Mesenchymal stem cell (in vitro differentiated cells and primary cell): ENCODE data around the gene RNGTT.

ENCODE experiments used
- DNase-seq: peaks from one replicate; pipeline ENCODE4 v3.0.0-alpha.2; 2013
- H2AFZ ChIP-seq: one replicate; pipeline ENCODE4 v1.6.1; 2013; ENCODE audit warnings: low read depth, mild to moderate bottlenecking, control low read depth, inconsistent platforms, low read length, moderate library complexity
- H2AK5ac ChIP-seq: 2 replicates; pipeline ENCODE4 v1.6.1; 2013; ENCODE audit warnings: low read length, moderate library complexity, mild to moderate bottlenecking, inconsistent platforms; ENCODE audit not compliant: severe bottlenecking
- H2BK120ac ChIP-seq: one replicate; pipeline ENCODE4 v1.6.1; 2013; ENCODE audit warnings: low read depth, mild to moderate bottlenecking, inconsistent platforms, low read length, moderate library complexity
- H2BK12ac ChIP-seq, 2 experiments: one replicate each; pipeline ENCODE4 v1.6.1; 2013; ENCODE audit warnings: inconsistent platforms in 2 of 2, low read length in 2 of 2, mild to moderate bottlenecking in 2 of 2, moderate library complexity in 2 of 2, control low read depth in 1 of 2
- H2BK15ac ChIP-seq: one replicate; pipeline ENCODE4 v1.6.1; 2013; ENCODE audit warnings: mild to moderate bottlenecking, low read depth, inconsistent platforms; ENCODE audit not compliant: poor library complexity, severe bottlenecking
- H2BK5ac ChIP-seq: 2 replicates; pipeline ENCODE4 v1.6.1; 2013; ENCODE audit warnings: low read depth, mild to moderate bottlenecking, low read length, control low read depth, inconsistent platforms; ENCODE audit not compliant: poor library complexity, severe bottlenecking
- H3K14ac ChIP-seq, 2 experiments: one replicate each; pipeline ENCODE4 v1.6.1; 2013; ENCODE audit warnings: inconsistent platforms in 2 of 2, low read length in 2 of 2, control low read depth in 1 of 2, mild to moderate bottlenecking in 1 of 2, moderate library complexity in 1 of 2
- H3K18ac ChIP-seq, 2 experiments: one replicate each; pipeline ENCODE4 v1.6.1; 2013; ENCODE audit warnings: inconsistent platforms in 2 of 2, low read length in 2 of 2, control low read depth in 1 of 2, low read depth in 1 of 2, mild to moderate bottlenecking in 1 of 2
- H3K23ac ChIP-seq, 2 experiments: one replicate each; pipeline ENCODE4 v1.6.1; 2013; ENCODE audit warnings: inconsistent platforms in 2 of 2, low read length in 2 of 2, mild to moderate bottlenecking in 2 of 2, moderate library complexity in 2 of 2, control low read depth in 1 of 2
- H3K27ac ChIP-seq: 2 replicates; pipeline ENCODE4 v1.5.1; 2013; ENCODE audit warnings: mild to moderate bottlenecking, moderate library complexity, low read length, control low read depth, inconsistent platforms; ENCODE audit not compliant: poor library complexity, severe bottlenecking
- H3K27me3 ChIP-seq, 2 experiments: 2 replicates each; pipeline versions ENCODE4 v1.6.1 to v1.7.0; 2013; ENCODE audit warnings: low read length in 2 of 2, mild to moderate bottlenecking in 2 of 2, moderate library complexity in 2 of 2, control low read depth in 1 of 2, inconsistent platforms in 1 of 2; ENCODE audit not compliant: control insufficient read depth in 1 of 2, insufficient read depth in 1 of 2
- H3K36me3 ChIP-seq, 2 experiments: 2 replicates each; pipeline versions ENCODE4 v1.6.1 to v1.7.0; 2013; ENCODE audit warnings: low read length in 2 of 2, control low read depth in 1 of 2, inconsistent platforms in 1 of 2, low read depth in 1 of 2, mild to moderate bottlenecking in 1 of 2; ENCODE audit not compliant: insufficient read depth in 2 of 2, control insufficient read depth in 1 of 2
- H3K4ac ChIP-seq, 2 experiments: one replicate each; pipeline ENCODE4 v1.6.1; 2013; ENCODE audit warnings: inconsistent platforms in 2 of 2, low read length in 2 of 2, mild to moderate bottlenecking in 2 of 2, moderate library complexity in 2 of 2, control low read depth in 1 of 2, low read depth in 1 of 2
- H3K4me1 ChIP-seq: 2 replicates; pipeline ENCODE4 v1.6.1; 2013; ENCODE audit warnings: low read depth, low read length, control low read depth; ENCODE audit not compliant: control insufficient read depth, insufficient read depth
- H3K4me2 ChIP-seq: 2 replicates; pipeline ENCODE4 v1.6.1; 2013; ENCODE audit warnings: low read length, mild to moderate bottlenecking, inconsistent platforms; ENCODE audit not compliant: poor library complexity, severe bottlenecking
- H3K4me3 ChIP-seq, 2 experiments: 2 replicates each; pipeline versions ENCODE4 v1.5.1 to v1.7.0; 2013; ENCODE audit warnings: low read length in 2 of 2, mild to moderate bottlenecking in 2 of 2, control low read depth in 1 of 2, low read depth in 1 of 2; ENCODE audit not compliant: insufficient read depth in 1 of 2
- H3K79me1 ChIP-seq: replicated peaks from 2 replicates; pipeline ENCODE4 v1.6.1; 2013; ENCODE audit warnings: mild to moderate bottlenecking, control low read depth, low read length, inconsistent platforms; ENCODE audit not compliant: poor library complexity, severe bottlenecking
- H3K9ac ChIP-seq: 2 replicates; pipeline ENCODE4 v1.7.0; 2013; ENCODE audit warnings: mild to moderate bottlenecking, low read length, moderate library complexity
- H3K9me3 ChIP-seq: 2 replicates; pipeline ENCODE4 v1.7.0; 2013; ENCODE audit warnings: mild to moderate bottlenecking, low read length; ENCODE audit not compliant: control insufficient read depth
- H4K8ac ChIP-seq: one replicate; pipeline ENCODE4 v1.6.1; 2013; ENCODE audit warnings: inconsistent platforms, mild to moderate bottlenecking, low read length, moderate library complexity
- H4K91ac ChIP-seq: one replicate; pipeline ENCODE4 v1.6.1; 2013; ENCODE audit warnings: mild to moderate bottlenecking, low read length, inconsistent platforms
- WGBS: methylation state at CpG from one replicate; pipeline ENCODE4 v1.1.7; 2013; ENCODE audit warnings: mixed read lengths; 5-methylcytosine and 5-hydroxymethylcytosine counted together

RNGTT gene

GRCh38 chr6:88623531-88623930 is 339.9 kb downstream of the RNGTT start:
- Histone ChIP-seq H2BK12ac (no peak overlapping the region), H2AFZ (no peak overlapping the region), H3K9ac (no peak overlapping the region), H3K79me1 (peaks cover 2% of the 10 kb centered on the region), H4K8ac (no peak overlapping the region), H3K27ac (no peak overlapping the region), H3K4me3 (no peak overlapping the region), H3K18ac (no peak overlapping the region), H2BK5ac (no peak overlapping the region), H3K9me3 (no peaks in the 10 kb centered on the region), H2AK5ac (no peak overlapping the region), H2BK120ac (no peak overlapping the region), H3K36me3 (no peaks in the 10 kb centered on the region), H3K4me1 (no peaks in the 10 kb centered on the region), H3K4ac (no peak overlapping the region), H2BK15ac (no peak overlapping the region), H3K4me2 (no peak overlapping the region), H3K23ac (no peak overlapping the region), H4K91ac (no peak overlapping the region), H3K14ac (no peak overlapping the region), H3K27me3 (no peaks in the 10 kb centered on the region)
- no peak for DNase-seq
- WGBS, result no CpG with 5 or more reads among the region's 2 CpGs

DNA sequence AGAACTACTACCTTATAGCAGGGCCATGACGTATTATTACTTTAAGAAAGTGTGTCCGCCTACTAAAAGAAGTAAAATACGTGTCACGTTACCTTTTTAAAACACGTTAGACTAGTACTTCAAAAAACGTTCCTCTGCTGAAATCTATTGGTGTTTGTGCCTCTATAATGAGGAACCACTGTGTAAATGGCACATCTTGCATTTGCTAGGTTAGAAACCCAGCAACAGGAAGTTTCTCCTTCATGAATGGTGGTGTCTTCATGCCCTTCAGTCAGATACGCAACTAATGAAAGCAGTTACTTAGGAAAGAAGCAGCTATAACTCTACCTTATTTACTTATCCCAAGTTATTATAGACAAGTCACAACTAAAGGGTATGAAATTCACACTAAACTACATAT is 343.5 kb downstream of the RNGTT start:
- no peak overlapping the region for H2BK5ac ChIP-seq
- no peak overlapping the region for H2AK5ac ChIP-seq
- H2BK15ac ChIP-seq, result no peak overlapping the region
- 99% methylated on average over 7 of the region's 7 CpGs for WGBS
- H3K14ac ChIP-seq, result no peak overlapping the region
- no peak overlapping the region for H4K91ac ChIP-seq
- H2BK120ac ChIP-seq, result no peak overlapping the region
- no peak overlapping the region for H4K8ac ChIP-seq
- no peak overlapping the region for H2AFZ ChIP-seq
- DNase-seq, result no peak
- H2BK12ac ChIP-seq, result no peak overlapping the region
- H3K36me3 ChIP-seq, result no peaks in the 10 kb centered on the region
- no peak overlapping the region for H3K4me2 ChIP-seq
- H3K4me1 ChIP-seq, result no peaks in the 10 kb centered on the region
- no peaks in the 10 kb centered on the region for H3K27me3 ChIP-seq
- H3K4me3 ChIP-seq, result no peak overlapping the region
- H3K4ac ChIP-seq, result no peak overlapping the region
- no peaks in the 10 kb centered on the region for H3K9me3 ChIP-seq
- peaks cover 2% of the 10 kb centered on the region for H3K79me1 ChIP-seq
- H3K18ac ChIP-seq, result no peak overlapping the region
- H3K27ac ChIP-seq, result no peak overlapping the region
- H3K23ac ChIP-seq, result no peak overlapping the region
- no peak overlapping the region for H3K9ac ChIP-seq

DNA sequence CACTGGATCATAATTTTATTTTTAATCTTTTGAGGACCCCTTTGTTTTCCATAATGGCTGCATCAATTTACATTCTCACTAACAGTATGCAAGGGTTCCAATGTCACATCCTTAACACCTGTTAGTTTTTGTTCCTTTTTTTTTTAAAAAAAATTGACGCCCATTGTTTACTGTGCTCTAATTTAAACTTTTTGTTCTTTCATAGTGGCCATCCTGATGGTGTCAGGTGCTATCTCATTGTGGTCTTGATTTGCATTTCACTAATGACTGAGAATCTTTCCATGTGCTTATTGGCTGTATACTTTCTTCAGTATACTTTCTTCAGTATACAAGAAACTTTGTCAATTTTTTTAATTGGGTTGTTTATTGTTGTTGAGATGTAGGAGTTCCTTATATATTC is 347.0 kb downstream of the RNGTT start:
- Histone ChIP-seq H2BK12ac (no peak overlapping the region), H3K14ac (no peak overlapping the region), H3K4me3 (no peak overlapping the region)

GRCh38 chr6:88614316-88614877 is 349.0 kb downstream of the RNGTT start:
- no peak overlapping the region for H2AFZ ChIP-seq

More for the DNA sequence above, 347.0 kb downstream of the RNGTT start:
- Histone ChIP-seq H3K9ac (no peak overlapping the region), H4K8ac (no peak overlapping the region), H3K4ac (no peak overlapping the region), H3K9me3 (no peaks in the 10 kb centered on the region), H3K4me1 (no peaks in the 10 kb centered on the region), H3K79me1 (peaks cover 2% of the 10 kb centered on the region), H2AK5ac (no peak overlapping the region), H3K18ac (no peak overlapping the region), H3K27ac (no peak overlapping the region), H3K4me2 (no peak overlapping the region), H3K23ac (no peak overlapping the region), H2AFZ (no peak overlapping the region), H2BK120ac (no peak overlapping the region), H2BK5ac (no peak overlapping the region), H3K27me3 (no peaks in the 10 kb centered on the region), H2BK15ac (no peak overlapping the region), H3K36me3 (peaks cover 0 to 23% of the 10 kb centered on the region in 2 experiments), H4K91ac (no peak overlapping the region)
- WGBS, result no CpG with 5 or more reads among the region's 1 CpG
- no peak for DNase-seq

More at GRCh38 chr6:88614316-88614877, 349.0 kb downstream of the RNGTT start:
- Histone ChIP-seq H3K36me3 (peaks cover 0 to 23% of the 10 kb centered on the region in 2 experiments), H3K23ac (no peak overlapping the region), H2BK12ac (no peak overlapping the region), H4K8ac (no peak overlapping the region), H3K4me3 (no peak overlapping the region), H3K9ac (no peak overlapping the region), H2BK15ac (no peak overlapping the region), H3K14ac (no peak overlapping the region), H3K79me1 (peaks cover 2% of the 10 kb centered on the region), H3K4me1 (no peaks in the 10 kb centered on the region), H2BK5ac (no peak overlapping the region), H4K91ac (no peak overlapping the region), H3K27me3 (no peaks in the 10 kb centered on the region), H2BK120ac (no peak overlapping the region), H2AK5ac (no peak overlapping the region), H3K4ac (no peak overlapping the region), H3K18ac (no peak overlapping the region), H3K27ac (no peak overlapping the region), H3K9me3 (no peaks in the 10 kb centered on the region), H3K4me2 (no peak overlapping the region)
- DNase-seq, result no peak
- 100% methylated on average over 1 of the region's 3 CpGs for WGBS
